GM12892 (cell line): ENCODE results near the gene CPE.

Experiments
- POLR2A ChIP-seq: IDR thresholded peaks from 2 replicates; pipeline ENCODE4 v1.6.1; 2011; ENCODE audit warnings: low read depth, low read length, control low read depth
- POLR2AphosphoS5 ChIP-seq: IDR thresholded peaks from 2 replicates; pipeline ENCODE4 v1.6.1; 2011; ENCODE audit warnings: low read depth, low read length, control low read depth

DNA sequence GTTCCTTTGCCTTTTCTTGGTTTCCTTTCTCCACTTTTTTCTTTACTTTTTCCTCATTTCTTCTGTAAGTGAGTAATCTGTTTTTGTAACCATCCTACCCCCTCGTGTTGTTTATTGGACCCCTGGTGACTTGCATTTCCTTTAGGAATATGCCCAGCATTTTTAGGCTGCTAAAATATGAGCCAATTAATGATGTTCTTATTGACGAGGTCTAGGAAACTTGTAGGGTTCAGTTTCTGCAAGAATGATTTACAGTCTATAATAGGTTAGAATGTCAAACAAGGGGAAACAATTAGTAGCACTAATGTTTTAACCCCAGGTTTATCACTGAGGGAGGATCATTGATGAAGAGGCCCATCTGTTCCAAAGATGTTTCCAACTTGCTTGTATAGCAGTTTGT lies 79.0 kb downstream of the CPE start:
- no peak for TF ChIP-seq POLR2A
- TF ChIP-seq POLR2AphosphoS5 = no peak
